ENCODE data around the gene SCAF11.

Gene SCAF11

GRCh38 chr12:45986641-45987339 is 3.6 kb downstream of the SCAF11 start:
- no peak for DNase-seq (ENCODE audit: low read depth, low spot score)
- no peak overlapping the region for H3K27ac ChIP-seq

GRCh38 chr12:45981075-45981837 is 9.1 kb downstream of the SCAF11 start:
- no peak overlapping the region for H3K27ac ChIP-seq
- DNase-seq (ENCODE audit: low read depth, low spot score) = no peak

- H3K27ac ChIP-seq = no peak overlapping the region
- DNase-seq (ENCODE audit: low read depth, low spot score) = no peak
Measured at GRCh38 chr12:45980540-45980939, 9.8 kb downstream of the SCAF11 start.

GRCh38 chr12:45978108-45978507 is 12.3 kb downstream of the SCAF11 start:
- DNase-seq (ENCODE audit: low read depth, low spot score) = no peak
- H3K27ac ChIP-seq = no peak overlapping the region

- DNase-seq (ENCODE audit: low read depth, low spot score) = no peak
- no peak overlapping the region for H3K27ac ChIP-seq
Measured at GRCh38 chr12:45977620-45978019, 12.8 kb downstream of the SCAF11 start.

- no peak for DNase-seq (ENCODE audit: low read depth, low spot score)
- H3K27ac ChIP-seq = no peak overlapping the region
Measured at GRCh38 chr12:45975506-45975905, 14.9 kb downstream of the SCAF11 start.

- no peak for DNase-seq (ENCODE audit: low read depth, low spot score)
- no peak overlapping the region for H3K27ac ChIP-seq
Measured at GRCh38 chr12:45974883-45975282, 15.5 kb downstream of the SCAF11 start.

- no peak for DNase-seq (ENCODE audit: low read depth, low spot score)
- H3K27ac ChIP-seq = no peak overlapping the region
Measured at GRCh38 chr12:45974171-45974719, 16.1 kb downstream of the SCAF11 start.

- no peak for DNase-seq (ENCODE audit: low read depth, low spot score)
Measured at GRCh38 chr12:45973526-45973925, 16.8 kb downstream of the SCAF11 start.

GRCh38 chr12:45970391-45970790 is 20.0 kb downstream of the SCAF11 start:
- DNase-seq (ENCODE audit: low read depth, low spot score) = no peak
- no peak overlapping the region for H3K27ac ChIP-seq

More at GRCh38 chr12:45973526-45973925, 16.8 kb downstream of the SCAF11 start:
- no peak overlapping the region for H3K27ac ChIP-seq

- no peak for DNase-seq (ENCODE audit: low read depth, low spot score)
- no peak overlapping the region for H3K27ac ChIP-seq
Measured at GRCh38 chr12:45969084-45969483, 21.3 kb downstream of the SCAF11 start.

- no peak for DNase-seq (ENCODE audit: low read depth, low spot score)
- H3K27ac ChIP-seq = no peak overlapping the region
Measured at GRCh38 chr12:45966486-45966885, 23.9 kb downstream of the SCAF11 start.

- DNase-seq (ENCODE audit: low read depth, low spot score) = no peak
- H3K27ac ChIP-seq = no peak overlapping the region
Measured at GRCh38 chr12:45962553-45963325, 27.6 kb downstream of the SCAF11 start.

GRCh38 chr12:45959728-45960127 is 30.6 kb downstream of the SCAF11 start:
- DNase-seq (ENCODE audit: low read depth, low spot score) = no peak

GRCh38 chr12:45959025-45959424 is 31.3 kb downstream of the SCAF11 start:
- no peak overlapping the region for H3K27ac ChIP-seq
- DNase-seq (ENCODE audit: low read depth, low spot score) = no peak

More at GRCh38 chr12:45959728-45960127, 30.6 kb downstream of the SCAF11 start:
- H3K27ac ChIP-seq = no peak overlapping the region

- DNase-seq (ENCODE audit: low read depth, low spot score) = no peak
- no peak overlapping the region for H3K27ac ChIP-seq
Measured at GRCh38 chr12:45948546-45948945, 41.8 kb downstream of the SCAF11 start.

GRCh38 chr12:45946435-45946834 is 43.9 kb downstream of the SCAF11 start:
- no peak overlapping the region for H3K27ac ChIP-seq
- no peak for DNase-seq (ENCODE audit: low read depth, low spot score)

- H3K27ac ChIP-seq = no peak overlapping the region
- no peak for DNase-seq (ENCODE audit: low read depth, low spot score)
Measured at GRCh38 chr12:45944771-45945170, 45.6 kb downstream of the SCAF11 start.

GRCh38 chr12:45939759-45940158 is 50.6 kb downstream of the SCAF11 start:
- no peak for DNase-seq (ENCODE audit: low read depth, low spot score)

GRCh38 chr12:45938566-45938965 is 51.8 kb downstream of the SCAF11 start:
- no peak overlapping the region for H3K27ac ChIP-seq
- no peak for DNase-seq (ENCODE audit: low read depth, low spot score)

More at GRCh38 chr12:45939759-45940158, 50.6 kb downstream of the SCAF11 start:
- H3K27ac ChIP-seq = no peak overlapping the region

GRCh38 chr12:45934956-45935355 is 55.4 kb downstream of the SCAF11 start:
- H3K27ac ChIP-seq = no peak overlapping the region
- no peak for DNase-seq (ENCODE audit: low read depth, low spot score)
